ENCODE data around the gene ASNSD1. TPM values are rescaled to one million over a fixed set of nuclear protein-coding genes. Genes with fewer than 3 reads are reported as not detected.
"Not testable (repeated sequence)": the region's sequence is repeated elsewhere in the genome, so short reads cannot be mapped to it uniquely, and the experiment has no call there.

The ASNSD1 gene
- total RNA-seq, 1 donor from 2014 or later = 39.9 TPM

GRCh38 chr2:189659734-189660133 is 1.5 kb upstream of the ASNSD1 start:
- no peak for TF ChIP-seq CTCF (IDR thresholded peaks at IDR 0.05; ENCODE audit: insufficient read depth, low read length, poor library complexity, severe bottlenecking)
- DNase-seq (ENCODE audit: low read depth) = no peak
- H3K36me3 ChIP-seq (ENCODE audit: control insufficient read depth, insufficient read depth, low read length) = no peaks in the 10 kb centered on the region
- no peak overlapping the region for H3K4me3 ChIP-seq (ENCODE audit: low read depth, low read length)
- no peaks in the 10 kb centered on the region for H3K27me3 ChIP-seq (ENCODE audit: control insufficient read depth, insufficient read depth, low read length)

- no peak overlapping the region for H3K4me3 ChIP-seq (ENCODE audit: low read depth, low read length)
- DNase-seq (ENCODE audit: low read depth) = no peak
- H3K27me3 ChIP-seq (ENCODE audit: control insufficient read depth, insufficient read depth, low read length) = no peaks in the 10 kb centered on the region
- no peaks in the 10 kb centered on the region for H3K36me3 ChIP-seq (ENCODE audit: control insufficient read depth, insufficient read depth, low read length)
- TF ChIP-seq CTCF (IDR thresholded peaks at IDR 0.05; ENCODE audit: insufficient read depth, low read length, poor library complexity, severe bottlenecking) = no peak
Measured at GRCh38 chr2:189660803-189661147, 484 bp upstream of the ASNSD1 start.

- Histone ChIP-seq H3K36me3 (ENCODE audit: control insufficient read depth, insufficient read depth, low read length) (no peaks in the 10 kb centered on the region), H3K4me3 (ENCODE audit: low read depth, low read length) (peak overlapping the region; percentile 98), H3K27me3 (ENCODE audit: control insufficient read depth, insufficient read depth, low read length) (no peaks in the 10 kb centered on the region)
- no peak for DNase-seq (ENCODE audit: low read depth)
- no peak for TF ChIP-seq CTCF (IDR thresholded peaks at IDR 0.05; ENCODE audit: insufficient read depth, low read length, poor library complexity, severe bottlenecking)
Measured at GRCh38 chr2:189661957-189662321, 680 bp downstream of the ASNSD1 start.

DNA sequence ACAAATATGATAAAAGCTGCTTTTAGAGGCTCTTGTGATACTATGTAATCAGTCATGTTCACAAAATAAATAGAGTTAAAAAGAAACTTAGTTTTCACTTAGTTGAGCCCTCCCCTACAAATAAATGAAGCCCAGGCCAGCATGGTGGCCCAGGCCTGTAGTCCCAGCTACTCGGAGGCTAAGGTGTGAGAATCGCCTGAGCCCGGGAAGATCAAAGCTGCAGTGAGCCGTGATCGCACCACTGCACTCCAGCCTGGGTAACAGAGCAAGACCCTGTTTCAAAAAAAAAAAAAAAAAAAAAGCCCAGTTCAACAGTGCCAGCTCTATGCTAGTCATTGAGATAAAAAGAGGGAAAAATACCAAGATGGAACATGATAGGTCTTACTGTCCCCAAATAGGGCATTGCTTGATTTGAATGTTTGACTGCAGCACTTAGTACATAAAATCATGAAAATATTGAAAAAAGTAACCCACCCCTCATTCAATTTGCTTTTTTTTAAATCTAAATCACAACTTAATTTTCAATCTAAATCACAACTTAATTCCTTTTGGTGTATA is 1.5 kb downstream of the ASNSD1 start:
- no peak for DNase-seq (ENCODE audit: low read depth)
- peak overlapping the region; percentile 98 for H3K4me3 ChIP-seq (ENCODE audit: low read depth, low read length)
- no peaks in the 10 kb centered on the region for H3K27me3 ChIP-seq (ENCODE audit: control insufficient read depth, insufficient read depth, low read length)
- no peak for TF ChIP-seq CTCF (IDR thresholded peaks at IDR 0.05; ENCODE audit: insufficient read depth, low read length, poor library complexity, severe bottlenecking)
- H3K36me3 ChIP-seq (ENCODE audit: control insufficient read depth, insufficient read depth, low read length) = no peaks in the 10 kb centered on the region

- DNase-seq (ENCODE audit: low read depth) = not testable (repeated sequence)
Measured at GRCh38 chr2:189663319-189663718, 2.1 kb downstream of the ASNSD1 start.

GRCh38 chr2:189669913-189670312 is 8.7 kb downstream of the ASNSD1 start:
- Histone ChIP-seq H3K27me3 (ENCODE audit: control insufficient read depth, insufficient read depth, low read length) (no peaks in the 10 kb centered on the region), H3K4me3 (ENCODE audit: low read depth, low read length) (no peak overlapping the region), H3K36me3 (ENCODE audit: control insufficient read depth, insufficient read depth, low read length) (no peaks in the 10 kb centered on the region)
- DNase-seq (ENCODE audit: low read depth) = no peak
- no peak for TF ChIP-seq CTCF (IDR thresholded peaks at IDR 0.05; ENCODE audit: insufficient read depth, low read length, poor library complexity, severe bottlenecking)

More at GRCh38 chr2:189663319-189663718, 2.1 kb downstream of the ASNSD1 start:
- not testable (repeated sequence) for H3K4me3 ChIP-seq (ENCODE audit: low read depth, low read length); H3K36me3 ChIP-seq (ENCODE audit: control insufficient read depth, insufficient read depth, low read length); H3K27me3 ChIP-seq (ENCODE audit: control insufficient read depth, insufficient read depth, low read length)

Data from kidney epithelial cell (primary cell).